B cell (primary cell): ENCODE measurements around the gene CARMIL1. TPM values are rescaled to one million over a fixed set of nuclear protein-coding genes. Genes with fewer than 3 reads are reported as not detected.

ENCODE experiments used
- ATAC-seq: fragments of 200-7000 bp; cut with Tn5 transposase; one replicate; pipeline ENCODE4 v1.10.0; 2021; ENCODE audit warnings: low read depth, mild to moderate bottlenecking, moderate number of reproducible peaks, moderate library complexity
- CTCF ChIA-PET: fragments of 350-600 bp; sonication (Branson Sonifier 250); formaldehyde crosslinking; loops from one replicate; lab custom pipeline; 2021; ENCODE audit warnings: antibody characterized with exemption, inconsistent platforms; lab: Charles Lee
- POLR2A ChIA-PET: fragments of 350-600 bp; sonication (Branson Sonifier 250); formaldehyde crosslinking; loops from one replicate; lab custom pipeline; 2021; ENCODE audit warnings: antibody characterized with exemption; lab: Charles Lee
- DNase-seq: peaks from one replicate; pipeline ENCODE4 v3.0.0; 2013
- H2AFZ ChIP-seq: 2 replicates; pipeline ENCODE4 v1.6.1; 2012; ENCODE audit warnings: mild to moderate bottlenecking, low read depth, low read length; ENCODE audit not compliant: insufficient read depth, poor library complexity, severe bottlenecking
- H3K27ac ChIP-seq, 2 donors: 1 replicate in 1 of 2; 2 replicates in 1 of 2; pipeline ENCODE4 v1.5.1; 2012 to 2013; ENCODE audit warnings: low read length in 2 of 2, mild to moderate bottlenecking in 2 of 2, moderate library complexity in 1 of 2
- H3K27me3 ChIP-seq, 4 experiments: fragments of 200-600 bp in 1 of 4; sonication (generic) in 1 of 4; replicated peaks in 1 of 4; 1 replicate in 2 of 4; 2 replicates in 2 of 4; pipeline versions ENCODE4 v1.6.1 to v1.7.0; 2013 to 2016; ENCODE audit warnings: low read length in 3 of 4, mild to moderate bottlenecking in 2 of 4, mixed read lengths in 1 of 4, moderate library complexity in 1 of 4; ENCODE audit not compliant: insufficient read depth in 4 of 4, control insufficient read depth in 3 of 4; ENCODE audit errors: control extremely low read depth in 1 of 4
- H3K36me3 ChIP-seq, 2 experiments: replicated peaks in 1 of 2; 1 replicate in 1 of 2; 2 replicates in 1 of 2; pipeline versions ENCODE4 v1.6.1 to v1.7.1; 2013; ENCODE audit warnings: low read length in 1 of 2; ENCODE audit not compliant: insufficient read depth in 2 of 2, control insufficient read depth in 1 of 2; ENCODE audit errors: control extremely low read depth in 1 of 2, extremely low read depth in 1 of 2
- H3K4me1 ChIP-seq, 2 donors: fragments of 200-600 bp in 1 of 2; sonication (generic) in 1 of 2; 1 replicate in 1 of 2; 2 replicates in 1 of 2; pipeline versions ENCODE4 v1.5.1 to v1.6.1; 2013 to 2017; ENCODE audit warnings: low read length in 2 of 2; ENCODE audit not compliant: control insufficient read depth in 2 of 2, insufficient read depth in 2 of 2
- H3K4me2 ChIP-seq: replicated peaks from 2 replicates; pipeline ENCODE3; 2012; ENCODE audit warnings: mild to moderate bottlenecking, low read depth, low read length; ENCODE audit not compliant: poor library complexity, severe bottlenecking
- H3K4me3 ChIP-seq, 5 experiments: fragments of 200-600 bp in 1 of 5; sonication (generic) in 1 of 5; 1 replicate in 3 of 5; 2 replicates in 2 of 5; pipeline versions ENCODE4 v1.5.1 to v1.7.0; 2011 to 2016; ENCODE audit warnings: low read length in 4 of 5, mild to moderate bottlenecking in 4 of 5, low read depth in 2 of 5, control low read depth in 1 of 5, moderate library complexity in 1 of 5; ENCODE audit not compliant: insufficient read depth in 1 of 5; ENCODE audit errors: control extremely low read depth in 1 of 5, extremely low read depth in 1 of 5
- H3K79me2 ChIP-seq: fragments of 200-600 bp; sonication (generic); one replicate; pipeline ENCODE4 v1.6.0; 2016; ENCODE audit warnings: low read length; ENCODE audit not compliant: control insufficient read depth, insufficient read depth
- H3K9ac ChIP-seq: fragments of 200-600 bp; sonication (generic); 2 replicates; pipeline ENCODE4 v1.6.1; 2017; ENCODE audit warnings: mild to moderate bottlenecking, low read length, moderate library complexity
- H3K9me3 ChIP-seq, 3 donors: one replicate each; pipeline versions ENCODE4 v1.6.1 to v1.7.1; 2013; ENCODE audit warnings: low read length in 2 of 3; ENCODE audit not compliant: control insufficient read depth in 2 of 3, insufficient read depth in 1 of 3; ENCODE audit errors: control extremely low read depth in 1 of 3
- H4K20me1 ChIP-seq: 2 replicates; pipeline ENCODE4 v1.6.0; 2012; ENCODE audit warnings: mild to moderate bottlenecking, low read length; ENCODE audit not compliant: insufficient read depth, control insufficient read depth, poor library complexity, severe bottlenecking
- H3K27ac Mint-ChIP-seq: one replicate; pipeline ENCODE4 v1.8.0; 2021; ENCODE audit warnings: mixed read lengths
- H3K27me3 Mint-ChIP-seq: one replicate; pipeline ENCODE4 v1.8.0; 2021; ENCODE audit warnings: mixed read lengths
- H3K4me1 Mint-ChIP-seq: one replicate; pipeline ENCODE4 v1.8.0; 2021; ENCODE audit warnings: mixed read lengths
- H3K4me3 Mint-ChIP-seq: one replicate; pipeline ENCODE4 v1.8.0; 2021; ENCODE audit warnings: mixed read lengths
- H3K9me3 Mint-ChIP-seq: one replicate; pipeline ENCODE4 v1.8.0; 2022; ENCODE audit warnings: mixed read lengths; ENCODE audit not compliant: insufficient read depth
- EZH2 ChIP-seq: IDR thresholded peaks from 2 replicates; pipeline ENCODE4 v1.6.1; 2012; ENCODE audit warnings: borderline replicate concordance, low read depth, mild to moderate bottlenecking, moderate library complexity, low read length; ENCODE audit not compliant: insufficient read depth, poor library complexity, severe bottlenecking
- WGBS: methylation state at CpG from one replicate; pipeline ENCODE4 v1.1.5; 2013; ENCODE audit warnings: missing lambda C conversion rate; ENCODE audit not compliant: insufficient coverage; 5-methylcytosine and 5-hydroxymethylcytosine counted together
- intact Hi-C: fragments of 100-400 bp; cut with micrococcal nuclease; formaldehyde crosslinking; loops from one replicate; pipeline ENCODE4 v1.10.0; 2022
- polyA plus RNA-seq: library from polyadenylated mRNA; depleted of rRNA; stranded (reverse); fragments of >200 nt; gene quantifications from 2 replicates; pipeline ENCODE4 v1.2.3, GENCODE V29; 2012
- total RNA-seq, 2 donors: library from RNA; stranded (reverse); fragments of 120-200 nt in 1 of 2; gene quantifications; 1 replicate in 1 of 2; 2 replicates in 1 of 2; pipeline versions ENCODE4 v1.2.3 to v1.2.4, GENCODE V29; 2013 to 2022
- TF ChIP-seq, protein P1 (sequence below): fragments of 200-600 bp; IDR thresholded peaks from one replicate; pipeline ENCODE4 v1.8.0; 2022; ENCODE audit warnings: antibody characterized with exemption, mild to moderate bottlenecking

The CARMIL1 gene
- total and polyA plus RNA-seq, 2 donors (not counting 1 experiment from before 2014, with no cell fraction given), result 7.5 to 11.0 TPM

GRCh38 chr6:25484900-25485299, 205.7 kb downstream of the CARMIL1 start:
- Histone ChIP-seq H3K9me3 (no peaks in the 10 kb centered on the region), H3K27ac (no peak overlapping the region), H4K20me1 (no peaks in the 10 kb centered on the region), H3K36me3 (no peaks in the 10 kb centered on the region), H3K4me3 (no peak overlapping the region), H3K79me2 (no peaks in the 10 kb centered on the region), H3K27me3 (no peaks in the 10 kb centered on the region), H3K9ac (no peak overlapping the region), H2AFZ (no peak overlapping the region), H3K4me1 (peaks cover 0 to 2% of the 10 kb centered on the region in 2 donors), H3K4me2 (no peak overlapping the region)
- CTCF ChIA-PET, result interaction anchor here (1.1 to 10.4 kb wide), 2 partner anchors 206 to 223 kb away, joined by 6 to 353 read pairs; partner anchors contain the start of gene CARMIL1
- no peak overlapping the region for H3K27ac Mint-ChIP-seq
- no peaks in the 10 kb centered on the region for H3K9me3 Mint-ChIP-seq
- intact Hi-C loops, result no loop called here
- DNase-seq, result no peak
- no peak for ATAC-seq
- no peak overlapping the region for H3K4me3 Mint-ChIP-seq
- POLR2A ChIA-PET, result no interaction called here
- no peak for TF ChIP-seq EZH2
- TF ChIP-seq, protein P1, sequence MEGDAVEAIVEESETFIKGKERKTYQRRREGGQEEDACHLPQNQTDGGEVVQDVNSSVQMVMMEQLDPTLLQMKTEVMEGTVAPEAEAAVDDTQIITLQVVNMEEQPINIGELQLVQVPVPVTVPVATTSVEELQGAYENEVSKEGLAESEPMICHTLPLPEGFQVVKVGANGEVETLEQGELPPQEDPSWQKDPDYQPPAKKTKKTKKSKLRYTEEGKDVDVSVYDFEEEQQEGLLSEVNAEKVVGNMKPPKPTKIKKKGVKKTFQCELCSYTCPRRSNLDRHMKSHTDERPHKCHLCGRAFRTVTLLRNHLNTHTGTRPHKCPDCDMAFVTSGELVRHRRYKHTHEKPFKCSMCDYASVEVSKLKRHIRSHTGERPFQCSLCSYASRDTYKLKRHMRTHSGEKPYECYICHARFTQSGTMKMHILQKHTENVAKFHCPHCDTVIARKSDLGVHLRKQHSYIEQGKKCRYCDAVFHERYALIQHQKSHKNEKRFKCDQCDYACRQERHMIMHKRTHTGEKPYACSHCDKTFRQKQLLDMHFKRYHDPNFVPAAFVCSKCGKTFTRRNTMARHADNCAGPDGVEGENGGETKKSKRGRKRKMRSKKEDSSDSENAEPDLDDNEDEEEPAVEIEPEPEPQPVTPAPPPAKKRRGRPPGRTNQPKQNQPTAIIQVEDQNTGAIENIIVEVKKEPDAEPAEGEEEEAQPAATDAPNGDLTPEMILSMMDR, result no peak
- WGBS, result no CpG with 5 or more reads among the region's 4 CpGs
- H3K27me3 Mint-ChIP-seq, result no peaks in the 10 kb centered on the region
- peaks cover 3% of the 10 kb centered on the region for H3K4me1 Mint-ChIP-seq

GRCh38 chr6:25485821-25486534, 206.8 kb downstream of the CARMIL1 start:
- H3K27ac ChIP-seq, result no peak overlapping the region
- no peak for DNase-seq
- H3K36me3 ChIP-seq, result no peaks in the 10 kb centered on the region
- ChIA-PET CTCF (interaction anchor here (0.7 to 10.4 kb wide), 4 partner anchors 11 to 263 kb away, joined by 3 to 353 read pairs (median 10); partner anchors contain the start of gene CARMIL1), POLR2A (no interaction called here)
- peaks cover 4% of the 10 kb centered on the region for H3K4me1 Mint-ChIP-seq
- no peaks in the 10 kb centered on the region for H3K27me3 Mint-ChIP-seq
- intact Hi-C loops, result no loop called here
- H4K20me1 ChIP-seq, result no peaks in the 10 kb centered on the region
- H3K79me2 ChIP-seq, result no peaks in the 10 kb centered on the region
- no peaks in the 10 kb centered on the region for H3K27me3 ChIP-seq
- TF ChIP-seq, protein P1, result no peak
- TF ChIP-seq EZH2, result no peak
- peaks cover 0 to 3% of the 10 kb centered on the region in 2 donors for H3K4me1 ChIP-seq
- H3K27ac Mint-ChIP-seq, result no peak overlapping the region
- H2AFZ ChIP-seq, result no peak overlapping the region
- no peak for ATAC-seq
- no peaks in the 10 kb centered on the region for H3K9me3 ChIP-seq
- no peak overlapping the region for H3K4me2 ChIP-seq
- H3K9ac ChIP-seq, result no peak overlapping the region
- no CpG with 5 or more reads among the region's 8 CpGs for WGBS
- H3K9me3 Mint-ChIP-seq, result no peaks in the 10 kb centered on the region
- no peak overlapping the region for H3K4me3 Mint-ChIP-seq
- no peak overlapping the region for H3K4me3 ChIP-seq
